COLO829 (cell line): ENCODE measurements around the gene NKD1.
A peak's percentile ranks its signal among the peaks of the same experiment; 100 is the strongest.
"Not testable (repeated sequence)": the region's sequence is repeated elsewhere in the genome, so short reads cannot be mapped to it uniquely, and the experiment has no call there.

Experiments
- DNase-seq: peaks from one replicate; pipeline ENCODE4 v3.0.0; 2012; ENCODE audit warnings: low spot score

Gene NKD1

DNA sequence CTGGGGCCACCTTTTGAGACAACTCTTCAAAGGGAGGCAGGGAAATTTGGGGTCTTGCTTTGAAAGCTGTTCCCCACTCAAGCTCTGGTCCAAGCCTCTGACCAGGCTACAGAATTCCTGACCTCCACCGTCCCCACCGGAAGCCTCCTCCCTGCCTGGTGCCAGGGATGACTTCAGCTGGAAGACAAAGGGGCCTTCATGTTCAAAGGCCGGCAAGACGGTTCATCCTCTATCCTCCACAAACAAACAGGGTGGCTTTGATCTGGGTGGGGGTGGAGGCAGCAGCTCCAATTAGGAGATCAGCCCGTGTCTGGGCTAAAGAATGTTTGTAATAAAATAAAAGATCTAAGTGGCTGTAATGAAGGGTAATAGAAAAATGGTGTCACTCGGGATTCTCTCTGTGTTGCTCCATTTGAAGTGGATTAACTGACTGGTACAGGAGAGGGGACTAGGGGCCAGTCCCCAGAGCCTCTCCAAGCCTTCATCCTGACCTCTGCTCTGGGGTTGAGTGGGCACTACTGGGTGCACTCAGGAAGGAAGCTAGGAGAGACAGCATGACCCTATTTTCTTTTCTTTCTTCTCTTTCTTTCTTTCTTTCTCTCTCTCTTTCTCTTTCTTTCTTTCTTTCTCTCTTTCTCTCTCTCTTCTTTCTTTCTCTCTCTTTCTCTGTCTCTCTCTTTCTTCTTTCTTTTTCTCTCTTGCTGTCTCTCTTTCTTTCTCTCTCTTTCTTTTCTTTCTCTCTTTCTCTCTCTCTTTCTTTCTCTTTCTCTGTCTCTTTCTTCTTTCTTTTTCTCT is 27.5 kb upstream of the NKD1 start:
- peak; percentile 67 for DNase-seq

DNA sequence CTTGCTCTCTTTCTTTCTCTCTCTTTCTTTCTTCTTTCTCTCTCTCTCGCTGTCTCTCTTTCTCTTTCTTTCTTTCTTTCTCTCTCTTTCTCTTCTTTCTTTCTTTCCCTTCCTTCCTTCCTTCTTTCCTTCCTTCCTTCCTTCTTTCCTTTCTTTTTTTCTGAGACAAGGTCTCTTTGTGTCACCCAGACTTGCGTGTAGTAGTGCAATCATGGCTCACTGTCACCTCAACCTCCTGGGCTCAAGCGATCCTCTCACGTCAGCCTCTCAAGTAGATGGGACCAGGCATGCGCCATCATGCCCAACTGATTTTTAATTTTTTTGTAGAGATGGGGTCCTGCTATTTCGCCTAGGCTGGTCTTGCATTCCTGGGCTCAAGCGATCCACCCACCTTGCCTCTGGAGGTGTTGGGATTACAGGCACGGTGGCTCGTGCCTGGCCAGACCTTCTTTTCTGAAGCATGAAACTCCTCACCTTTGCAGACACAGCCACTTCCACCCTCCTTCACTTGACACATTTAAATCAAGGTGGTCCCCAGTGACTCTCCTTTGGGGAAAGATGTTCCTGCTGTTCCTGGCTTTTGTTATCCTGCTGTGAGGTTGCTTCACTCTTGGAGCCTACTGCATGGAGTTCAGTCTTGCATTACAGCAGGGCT is 26.8 kb upstream of the NKD1 start:
- DNase-seq = no peak

DNA sequence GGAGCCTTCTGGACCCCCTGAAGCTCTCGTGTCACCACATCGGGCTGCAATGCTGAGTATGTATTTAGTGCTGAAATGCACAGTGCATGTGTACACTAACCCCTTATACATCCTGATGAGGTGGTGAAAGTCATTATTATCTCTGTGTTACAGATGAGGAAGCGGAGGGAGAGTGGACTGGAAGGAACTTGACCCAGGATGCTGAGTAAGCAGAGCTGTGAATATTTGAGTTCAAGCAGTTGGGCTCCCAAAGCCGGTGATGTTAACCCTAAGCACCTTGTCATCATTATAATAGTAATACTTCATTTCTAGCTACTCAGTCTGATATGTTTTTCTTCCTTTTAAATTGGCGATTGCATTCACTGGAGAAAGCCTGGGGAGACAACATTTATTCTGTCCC is 25.9 kb upstream of the NKD1 start:
- no peak for DNase-seq

DNA sequence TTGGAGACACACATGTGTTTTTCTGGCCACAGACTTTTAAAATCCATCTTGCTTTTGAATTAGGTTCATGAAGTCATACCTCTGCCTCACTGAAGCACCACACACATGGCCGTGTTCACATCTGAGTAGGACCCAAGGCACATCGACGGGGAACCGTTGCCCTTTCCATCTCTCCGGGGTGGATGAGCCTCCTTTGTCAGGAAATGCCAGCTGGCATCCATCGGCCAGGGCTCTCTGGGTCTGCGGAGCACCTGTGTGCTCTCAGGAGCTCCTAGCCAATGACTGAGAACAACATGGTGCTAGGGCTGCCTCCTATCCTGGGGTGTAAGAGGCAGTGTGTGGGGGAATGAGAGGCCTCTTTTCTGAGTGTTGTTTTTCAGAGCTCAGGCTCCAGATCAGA is 24.5 kb upstream of the NKD1 start:
- DNase-seq = no peak

DNA sequence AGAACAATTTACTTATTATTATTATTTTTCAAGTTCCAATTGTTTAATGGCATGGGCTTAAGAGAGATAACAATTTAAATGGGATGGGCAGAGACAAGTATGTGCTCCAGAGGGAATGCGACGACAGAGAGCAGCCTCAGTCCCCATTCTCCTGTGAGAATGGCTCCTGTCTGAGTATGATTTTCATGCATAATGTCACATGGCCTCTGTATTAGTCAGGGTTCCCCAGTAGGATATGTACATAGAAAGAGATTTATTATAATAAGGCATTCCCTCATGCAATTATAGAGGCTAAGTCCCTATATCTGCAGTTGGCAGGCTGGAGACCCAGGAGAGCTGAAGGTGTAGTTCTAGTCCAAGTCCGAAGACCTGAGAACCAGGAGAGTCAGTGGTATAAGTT is 22.9 kb upstream of the NKD1 start:
- DNase-seq = no peak

DNA sequence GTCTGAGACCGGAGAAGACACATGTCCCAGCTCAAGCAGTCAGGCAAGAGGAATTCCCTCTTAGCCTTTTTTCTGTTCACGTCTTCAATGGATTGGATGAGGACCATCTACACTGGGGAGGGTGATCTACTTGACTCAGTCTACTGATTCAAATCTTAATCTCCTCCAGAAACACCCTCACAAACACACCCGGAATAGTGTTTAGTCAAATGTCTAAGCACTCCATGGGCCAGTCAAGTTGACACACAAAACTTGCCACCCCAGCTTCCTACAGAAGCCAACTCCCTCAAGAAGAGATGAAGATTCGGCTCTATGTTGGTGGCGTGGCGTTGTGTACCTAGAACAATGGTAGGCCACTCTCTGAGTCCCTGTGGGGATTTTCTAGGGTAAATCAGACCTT is 22.5 kb upstream of the NKD1 start:
- no peak for DNase-seq

DNA sequence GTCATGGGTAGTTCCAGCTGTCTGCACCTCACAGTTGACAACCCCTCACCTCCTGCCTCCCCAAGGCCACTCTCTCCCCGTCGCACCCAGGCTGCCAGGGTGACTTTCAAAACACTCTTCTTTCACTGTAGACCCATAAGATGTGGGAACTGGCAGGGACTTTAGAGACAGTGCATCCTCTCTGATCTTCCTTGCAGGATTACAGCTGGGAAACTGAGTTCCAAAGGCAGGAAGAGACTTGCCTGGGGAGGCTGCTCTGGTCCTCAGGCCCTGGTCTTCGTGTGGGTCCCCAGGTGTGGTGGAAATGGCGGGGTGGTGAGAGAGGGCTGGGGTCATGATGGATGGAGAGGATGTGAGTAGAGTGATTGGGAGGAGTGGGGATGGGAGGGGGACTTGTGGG is 21.9 kb upstream of the NKD1 start:
- DNase-seq = no peak

DNA sequence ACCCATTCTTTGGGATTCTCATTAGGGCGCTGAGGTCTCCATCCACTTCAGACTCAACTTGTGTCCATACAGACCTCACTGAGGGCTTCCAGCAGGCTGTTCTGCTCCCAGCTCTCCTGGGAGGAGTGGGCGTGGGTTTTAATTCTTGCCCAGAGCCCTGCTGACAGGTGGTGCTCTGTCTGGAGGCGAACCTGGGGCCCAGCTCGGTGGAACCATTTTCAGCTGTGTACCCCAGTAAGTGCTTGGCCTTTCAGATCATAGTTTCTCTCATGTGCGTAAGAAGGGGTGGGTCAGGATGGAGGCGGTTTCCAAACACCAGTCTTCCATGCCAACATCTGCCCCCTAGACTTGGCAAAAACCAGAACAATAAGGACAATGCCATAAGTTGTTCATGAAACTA is 21.4 kb upstream of the NKD1 start:
- no peak for DNase-seq

DNA sequence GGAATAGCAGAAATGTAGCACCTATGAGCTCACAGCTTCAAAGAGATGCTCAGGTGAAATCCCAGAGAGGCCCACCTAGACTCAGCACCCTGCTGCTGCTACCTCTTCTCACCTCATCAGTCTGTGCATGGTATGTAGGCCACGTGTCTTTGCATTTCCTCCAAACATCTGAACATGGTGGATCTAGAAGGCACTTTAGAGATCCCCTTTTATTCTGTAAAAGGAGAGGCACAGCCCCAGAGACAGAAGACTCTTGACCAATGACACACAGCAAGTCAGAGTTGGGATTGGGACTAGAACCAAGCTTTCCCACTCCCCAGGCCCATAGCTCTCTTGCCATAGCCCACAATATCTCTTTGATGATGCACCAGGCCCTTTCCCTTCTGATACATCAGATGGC is 19.4 kb upstream of the NKD1 start:
- no peak for DNase-seq

DNA sequence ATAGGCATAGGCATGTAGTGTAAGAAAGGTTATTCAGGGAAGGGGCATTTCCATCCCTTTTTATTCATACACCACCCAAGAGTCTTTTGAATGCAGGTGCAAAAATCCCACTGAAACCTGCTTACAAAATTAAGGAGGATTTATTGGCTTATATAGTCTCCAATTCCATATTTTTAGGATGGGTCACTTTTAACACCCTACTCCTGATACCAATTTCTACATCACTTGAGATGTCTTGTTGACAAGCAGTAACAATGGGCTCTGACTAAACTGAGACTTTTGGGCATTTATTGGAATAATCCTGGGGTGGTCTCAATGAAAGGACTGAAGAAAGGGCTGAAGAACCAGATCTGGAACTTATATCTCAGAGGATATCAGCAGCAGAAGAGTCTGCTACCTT is 18.9 kb upstream of the NKD1 start:
- DNase-seq = no peak

DNA sequence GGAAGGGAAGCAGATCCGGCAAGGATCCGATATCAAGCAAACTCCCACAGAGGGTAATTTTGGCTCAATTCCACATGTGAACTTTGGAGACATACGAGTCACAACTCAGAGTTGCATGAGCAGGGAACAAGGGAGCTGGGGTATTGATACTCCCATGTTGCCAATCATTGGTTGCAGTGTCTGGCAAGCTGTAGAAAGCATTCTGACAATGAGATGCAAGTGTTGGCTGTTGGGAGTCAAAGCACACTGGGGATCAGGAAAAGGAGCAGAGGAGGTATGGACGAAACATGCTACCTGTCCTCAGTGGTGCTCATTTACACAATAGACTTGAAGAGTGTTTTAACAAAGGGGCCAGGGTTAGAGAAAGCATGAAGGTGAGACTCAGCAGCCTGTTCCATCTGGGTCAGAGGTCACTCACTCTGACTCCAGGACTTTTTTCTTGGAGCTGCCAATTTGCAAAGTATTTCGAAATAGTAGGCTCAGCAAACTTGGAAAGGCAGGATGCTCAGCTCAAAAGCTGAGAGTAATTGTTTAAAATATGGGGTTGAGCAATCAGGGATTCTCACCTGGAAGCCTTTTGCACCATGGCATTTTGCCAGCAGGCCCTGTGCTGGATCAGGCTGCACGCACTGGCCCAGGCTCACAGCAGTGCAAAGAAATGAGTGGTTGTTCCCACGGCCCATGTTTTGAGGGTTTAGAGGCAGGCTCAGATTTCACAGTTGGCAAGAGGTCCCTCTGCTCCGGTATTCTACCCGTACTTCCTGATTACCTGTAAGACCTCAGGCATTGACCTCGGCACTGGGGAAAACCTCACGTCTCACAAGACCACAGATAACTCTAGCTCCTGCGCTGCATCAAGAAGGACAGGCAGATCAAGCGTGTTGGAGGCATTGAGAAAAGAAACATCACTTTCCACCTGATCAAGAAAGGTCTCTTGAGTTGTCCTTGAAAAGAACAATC is 17.6 kb upstream of the NKD1 start:
- DNase-seq = no peak

DNA sequence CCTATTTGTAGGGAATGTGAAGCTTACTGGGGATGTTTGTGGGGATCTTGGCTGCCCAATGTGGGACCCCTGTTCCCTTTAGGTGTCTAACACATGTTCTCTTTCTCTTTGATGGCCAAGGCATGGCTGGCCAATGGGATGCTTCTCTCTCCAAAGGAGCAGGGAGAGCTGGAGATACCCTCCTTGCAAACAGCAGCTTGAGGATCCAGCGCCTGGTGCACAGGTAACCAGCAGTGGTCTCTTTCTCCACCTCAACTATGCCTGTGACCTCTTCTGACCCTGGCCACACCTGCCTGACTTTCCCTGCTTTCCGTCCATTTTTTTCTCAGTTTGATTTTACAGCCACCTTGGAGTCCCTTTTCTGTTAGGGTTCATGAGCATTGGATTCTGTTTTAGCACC is 16.8 kb upstream of the NKD1 start:
- DNase-seq = no peak

DNA sequence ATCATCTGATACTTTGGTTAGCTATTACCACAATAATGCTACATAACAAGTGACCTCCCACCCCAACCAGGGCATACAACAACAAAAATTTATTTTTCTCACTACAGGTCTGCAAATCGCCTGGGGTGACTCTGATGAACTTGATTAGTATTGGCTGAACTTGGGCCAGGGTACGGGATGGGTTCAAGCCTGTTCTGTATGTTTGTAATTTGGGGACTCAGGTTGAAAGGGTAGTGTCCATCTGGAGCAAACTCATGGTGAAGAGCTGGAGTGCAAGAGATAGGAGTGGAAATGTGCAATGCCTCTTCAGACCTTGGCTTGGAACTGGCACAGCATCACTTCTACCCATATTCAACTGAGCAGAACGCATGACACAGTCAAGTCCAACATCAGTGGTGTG is 16.3 kb upstream of the NKD1 start:
- DNase-seq = no peak

DNA sequence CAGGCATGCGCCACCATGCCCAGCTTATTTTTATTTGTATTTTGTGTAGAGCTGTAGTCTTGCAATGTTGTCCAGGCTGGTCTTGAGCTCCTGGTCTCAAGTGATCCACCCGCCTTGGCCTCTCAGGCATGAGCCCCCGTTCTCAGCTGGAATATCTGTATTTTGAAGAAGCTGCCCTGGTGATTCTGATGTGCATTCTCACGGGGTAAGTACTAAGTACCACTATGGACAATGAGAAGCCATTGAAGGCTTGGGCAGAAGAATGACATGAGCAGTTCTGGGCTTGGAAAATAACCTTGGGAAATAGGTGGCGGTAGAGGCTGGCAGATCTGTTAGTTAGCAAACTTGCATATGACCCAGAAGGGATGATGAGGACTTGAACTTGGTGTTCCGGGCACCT is 15.6 kb upstream of the NKD1 start:
- DNase-seq = no peak

DNA sequence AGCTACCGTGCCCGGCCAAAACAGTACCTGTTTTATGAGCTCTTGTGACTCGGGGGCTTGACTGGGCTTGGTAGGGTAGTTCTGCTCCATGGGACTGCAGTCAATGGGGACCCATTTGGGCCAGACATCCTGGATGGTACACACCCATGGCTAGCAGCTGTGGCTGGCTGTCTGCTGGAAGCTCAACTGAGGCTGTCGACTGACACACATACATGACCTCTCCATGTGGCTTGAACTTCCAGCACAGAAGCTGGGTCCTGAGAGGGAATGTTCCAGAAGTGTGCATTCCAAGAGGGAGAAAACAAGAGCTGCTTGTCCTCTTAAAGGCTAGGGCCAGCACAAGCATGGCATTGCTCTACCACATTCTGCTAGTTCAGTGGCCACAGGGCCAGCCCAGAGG is 14.9 kb upstream of the NKD1 start:
- no peak for DNase-seq

DNA sequence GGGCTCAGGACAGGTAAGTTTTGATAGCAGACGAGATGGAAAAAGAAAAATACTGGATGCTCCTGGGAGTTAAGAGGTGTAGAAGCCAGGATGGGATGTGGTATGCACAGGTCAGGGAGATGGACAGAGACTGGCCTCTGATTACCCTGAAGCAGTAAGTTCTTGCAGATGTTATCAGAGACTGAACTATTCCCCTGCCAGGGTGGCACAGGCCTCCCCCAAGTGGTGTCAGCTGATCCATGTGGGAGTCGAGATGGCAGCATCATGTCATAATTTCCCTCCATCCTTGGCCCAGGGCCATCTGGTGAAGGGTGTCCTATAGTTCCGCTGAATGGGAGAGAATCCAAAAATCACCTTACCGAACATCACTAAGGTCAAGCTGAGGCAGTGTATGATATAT is 14.1 kb upstream of the NKD1 start:
- DNase-seq = no peak

DNA sequence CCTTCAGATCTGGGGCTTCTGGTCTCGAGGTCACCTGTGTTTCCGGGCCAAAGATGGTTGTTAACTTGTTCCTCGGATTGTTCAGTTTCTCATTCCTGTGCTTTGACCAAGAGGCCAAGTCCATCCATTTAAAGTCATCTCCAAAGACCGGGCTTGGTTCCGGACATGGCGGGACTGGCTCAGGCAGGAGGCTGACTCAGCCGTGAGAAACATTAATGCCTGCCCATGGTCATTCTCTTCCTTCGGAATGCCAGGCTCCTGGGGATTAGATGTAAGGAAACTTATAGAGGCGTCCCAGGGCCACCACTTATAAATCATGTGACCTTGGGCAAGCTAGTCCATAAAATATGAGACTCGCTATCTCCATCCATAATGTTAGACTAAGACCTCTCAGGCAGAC is 13.6 kb upstream of the NKD1 start:
- no peak for DNase-seq

DNA sequence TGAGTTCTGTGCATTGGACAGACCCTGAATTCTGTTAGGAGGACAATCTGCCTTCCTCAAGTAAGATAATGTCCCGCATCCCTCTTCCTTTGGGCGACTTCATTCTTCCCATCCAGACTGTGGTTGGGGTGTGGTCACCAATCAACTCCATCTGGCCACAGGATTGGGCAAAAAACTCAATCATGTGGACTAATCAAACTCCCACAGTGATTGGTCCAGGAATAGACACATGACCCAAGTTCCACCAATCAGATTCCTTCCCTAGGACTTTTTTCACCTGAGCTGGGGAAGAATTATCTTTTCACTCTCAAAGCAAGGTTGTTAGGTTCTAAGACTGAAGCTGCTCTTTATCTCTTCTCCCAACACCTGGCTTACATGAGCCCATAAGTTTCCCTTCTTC is 13.2 kb upstream of the NKD1 start:
- DNase-seq = no peak

DNA sequence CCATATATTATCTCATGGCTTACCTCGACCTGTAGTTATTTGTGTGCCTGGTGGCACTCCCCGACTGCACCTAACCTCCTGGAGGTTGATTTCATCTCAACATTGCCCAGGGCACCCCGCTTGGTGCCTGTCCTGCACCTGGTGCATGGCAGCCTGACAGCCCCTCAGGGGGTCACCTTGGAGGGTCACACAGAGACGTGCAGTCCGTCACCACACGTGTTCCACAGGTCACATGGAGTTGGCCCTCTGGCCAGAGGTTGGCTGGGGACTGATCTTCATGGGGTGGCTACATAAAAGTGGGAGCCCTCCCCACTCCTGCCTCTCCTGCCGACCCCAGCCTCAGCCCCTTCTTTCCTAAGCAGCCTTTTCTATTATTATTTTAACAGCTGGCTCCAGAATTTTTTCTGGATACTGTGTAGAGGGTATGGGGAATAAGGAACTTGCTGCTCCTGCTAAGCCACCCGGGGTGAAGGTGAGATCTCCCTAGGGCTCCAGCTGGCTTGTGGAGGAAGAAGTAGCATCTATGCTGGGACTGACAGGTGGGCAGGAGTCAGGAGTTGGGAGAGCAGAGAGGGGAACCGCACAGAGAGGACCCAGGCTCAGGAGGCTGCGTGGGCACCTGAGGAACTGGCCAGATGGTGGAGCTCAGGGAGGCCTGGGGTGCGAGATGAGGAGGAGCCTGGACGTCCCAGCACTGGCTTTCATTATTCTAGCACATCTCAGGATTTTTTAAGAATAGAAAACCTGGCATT is 12.5 kb upstream of the NKD1 start:
- DNase-seq = no peak

DNA sequence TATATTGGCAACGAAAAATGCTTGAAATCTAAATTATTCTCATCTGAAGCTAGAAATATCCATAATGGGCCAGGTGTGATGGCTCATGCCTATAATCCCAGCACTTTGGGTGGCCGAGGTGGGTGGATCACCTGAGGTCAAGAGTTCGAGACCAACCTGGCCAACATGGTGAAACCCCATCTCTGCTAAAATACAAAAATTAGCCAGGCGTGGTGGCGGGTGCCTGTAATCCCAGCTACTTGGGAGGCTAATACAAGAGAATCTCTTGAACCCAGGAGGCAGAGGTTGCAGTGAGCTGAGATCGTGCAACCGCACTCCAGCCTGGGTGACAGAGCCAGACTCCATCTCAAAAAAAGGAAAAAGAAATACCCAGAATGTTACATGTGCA is 11.9 kb upstream of the NKD1 start:
- not testable (repeated sequence) for DNase-seq

DNA sequence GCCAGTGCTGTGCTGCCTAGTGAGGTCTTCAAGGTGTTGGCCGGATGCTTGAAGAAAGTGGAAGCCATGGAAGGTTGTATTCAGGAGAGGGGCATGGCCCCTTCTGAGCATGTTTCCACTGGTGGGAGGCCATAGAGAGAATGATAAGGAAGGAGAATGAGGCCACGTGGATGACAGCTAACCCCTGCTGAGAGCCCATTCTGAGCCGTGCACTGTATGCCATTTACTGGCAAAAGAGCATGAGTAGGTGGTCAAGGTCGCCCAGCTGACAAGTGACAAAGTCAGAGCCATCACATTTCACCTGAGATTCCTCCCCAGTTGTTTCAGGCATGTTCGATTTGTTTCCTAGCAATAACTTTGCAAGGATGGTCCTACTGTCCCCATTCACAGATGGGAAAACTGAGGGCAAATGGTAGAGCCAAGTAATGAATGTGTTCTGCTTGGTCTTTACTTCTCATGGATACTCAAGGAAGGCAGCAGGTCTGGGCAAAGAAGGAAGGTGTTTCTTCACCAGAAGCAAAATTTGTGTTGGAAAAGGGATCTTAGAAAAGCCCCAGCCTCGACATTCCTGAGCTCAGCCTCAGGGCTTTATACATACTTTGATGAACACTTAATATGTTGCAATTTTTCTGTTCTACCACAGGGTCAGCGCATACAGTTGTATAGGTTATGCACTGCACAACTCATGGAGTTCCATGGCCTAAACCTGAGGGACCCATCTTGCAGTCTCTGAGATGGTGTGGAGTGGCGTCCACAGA is 10.5 kb upstream of the NKD1 start:
- no peak for DNase-seq
